ENCODE measurements around the gene MAP3K20.

- no peak for TF ChIP-seq POLR2AphosphoS5 (IDR thresholded peaks at IDR 0.05; ENCODE audit: low read depth, low read length)
- no peak for TF ChIP-seq CEBPB (IDR thresholded peaks at IDR 0.05; ENCODE audit: low read depth, low read length)
- TF ChIP-seq CTCF (IDR thresholded peaks at IDR 0.05; ENCODE audit: control extremely low read depth in 1 of 3, insufficient read depth in 1 of 3, low read depth in 1 of 3, low read length in 3 of 3) = no peak
Observed at GRCh38 chr2:173160618-173161017, 85.0 kb downstream of the MAP3K20 start.

All from H1 (cell line).